EL (cell line): ENCODE data around the gene POLR3A.
"Not testable (repeated sequence)": the region's sequence is repeated elsewhere in the genome, so short reads cannot be mapped to it uniquely, and the experiment has no call there.

Source experiments
- DNase-seq: peaks from one replicate; pipeline ENCODE4 v3.0.0-alpha.2; 2016

The POLR3A gene

GRCh38 chr10:78029269-78030226 is at the start of gene POLR3A:
TSS of gene POLR3A (minus strand) at chr10:78029515. CDS start at chr10:78029407, 108 bp downstream.
- DNase-seq = peak; percentile 98

GRCh38 chr10:78078539-78079330 is 49.4 kb upstream of the POLR3A start:
- no peak for DNase-seq

GRCh38 chr10:78075806-78076205 is 46.5 kb upstream of the POLR3A start:
- not testable (repeated sequence) for DNase-seq

- no peak for DNase-seq
These were observed 43.2 kb upstream of the POLR3A start for GRCh38 chr10:78072504-78072903.

- no peak for DNase-seq
These were observed 42.5 kb upstream of the POLR3A start for GRCh38 chr10:78071857-78072179.

GRCh38 chr10:78071140-78071856 is 42.0 kb upstream of the POLR3A start:
- DNase-seq = no peak

- no peak for DNase-seq
These were observed 41.4 kb upstream of the POLR3A start for GRCh38 chr10:78070726-78071125.

- DNase-seq = not testable (repeated sequence)
These were observed 40.7 kb upstream of the POLR3A start for GRCh38 chr10:78070064-78070463.

- DNase-seq = no peak
These were observed 39.8 kb upstream of the POLR3A start for GRCh38 chr10:78069151-78069550.

- DNase-seq = no peak
These were observed 37.6 kb upstream of the POLR3A start for GRCh38 chr10:78066728-78067430.

GRCh38 chr10:78066012-78066411 is 36.7 kb upstream of the POLR3A start:
- no peak for DNase-seq

GRCh38 chr10:78065611-78066010 is 36.3 kb upstream of the POLR3A start:
- DNase-seq = no peak

GRCh38 chr10:78064919-78065318 is 35.6 kb upstream of the POLR3A start:
- DNase-seq = not testable (repeated sequence)

- no peak for DNase-seq
These were observed 33.9 kb upstream of the POLR3A start for GRCh38 chr10:78063236-78063635.

- DNase-seq = no peak
These were observed 33.0 kb upstream of the POLR3A start for GRCh38 chr10:78062296-78062695.

- DNase-seq = no peak
These were observed 30.8 kb upstream of the POLR3A start for GRCh38 chr10:78059906-78060702.

- no peak for DNase-seq
These were observed 29.2 kb upstream of the POLR3A start for GRCh38 chr10:78058562-78058961.

- DNase-seq = peak; percentile 90
These were observed 24.0 kb upstream of the POLR3A start for GRCh38 chr10:78053211-78053868.

GRCh38 chr10:78049851-78050250 is 20.5 kb upstream of the POLR3A start:
- no peak for DNase-seq

GRCh38 chr10:78047314-78047891 is 18.1 kb upstream of the POLR3A start:
- DNase-seq = peak; percentile 78
